Erythroblast (primary cell): ENCODE data around the gene OR2H1.
"Not testable (repeated sequence)": the region's sequence is repeated elsewhere in the genome, so short reads cannot be mapped to it uniquely, and the experiment has no call there.

Experiments used
- GATA1 ChIP-seq: IDR thresholded peaks from 2 replicates; pipeline ENCODE4 v1.6.1; 2011; ENCODE audit warnings: low read depth, mild to moderate bottlenecking, control low read depth, low read length, moderate library complexity
- POLR2A ChIP-seq: IDR thresholded peaks from 2 replicates; pipeline ENCODE4 v1.6.1; 2011; ENCODE audit warnings: mild to moderate bottlenecking, low read length

DNA sequence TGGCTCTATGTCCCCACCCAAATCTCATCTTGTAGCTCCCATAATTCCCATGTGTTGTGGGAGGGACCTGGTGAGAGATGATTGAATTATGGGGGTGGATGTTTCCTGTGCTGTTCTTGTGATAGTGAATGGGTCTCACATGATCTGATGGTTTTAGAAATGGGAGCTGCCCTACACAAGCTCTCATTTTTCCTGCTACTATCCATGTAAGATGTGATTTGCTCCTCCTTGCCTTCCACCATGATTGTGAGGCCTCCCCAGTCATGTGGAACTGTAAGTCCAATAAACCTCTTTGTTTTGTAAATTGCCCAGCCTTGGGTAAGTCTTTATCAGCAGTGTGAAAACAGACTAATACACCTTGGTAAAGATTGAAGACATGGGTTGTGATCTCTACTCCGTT lies 12.9 kb upstream of the OR2H1 start:
- TF ChIP-seq POLR2A, GATA1: not testable (repeated sequence)
